HCT116 (cell line): Measurements from ENCODE around the gene CROCC. TPM values are rescaled to one million over a fixed set of nuclear protein-coding genes. Genes with fewer than 3 reads are reported as not detected.
A peak's percentile ranks its signal among the peaks of the same experiment; 100 is the strongest.

ENCODE experiments used
- ATAC-seq: fragments of 200-7000 bp; cut with Tn5 transposase; 2 replicates; pipeline ENCODE4 v1.9.1; 2020; ENCODE audit warnings: mild to moderate bottlenecking, moderate library complexity
- BruUV-seq: library from RNA; stranded (reverse); fragments of 400-500 nt; replicated peaks from 2 replicates; lab custom pipeline; 2021; lab: Mats Ljungman, UMichigan
- CTCF ChIA-PET: fragments of 300-600 bp; sonication (Branson Sonifier 250); formaldehyde crosslinking; loops from one replicate; lab custom pipeline; 2021; ENCODE audit warnings: antibody characterized with exemption; lab: Charles Lee
- POLR2A ChIA-PET: fragments of 300-600, 350-600 bp; sonication (Branson Sonifier 250); formaldehyde crosslinking; loops from one replicate; lab custom pipeline; 2021; ENCODE audit warnings: antibody characterized with exemption; lab: Charles Lee
- RAD21 ChIA-PET, 2 experiments: fragments of 300-600 bp; sonication (Branson Sonifier 250); formaldehyde crosslinking; loops; one replicate each; lab custom pipeline; 2023; ENCODE audit warnings: low total read pairs in 2 of 2; ENCODE audit not compliant: uncharacterized antibody in 2 of 2, unreplicated experiment in 2 of 2, low non-redundant PET in 1 of 2; lab: Charles Lee
- DNase-seq: peaks from one replicate; pipeline ENCODE4 v3.0.0-alpha.2; 2010; ENCODE audit warnings: low read depth, low spot score
- H2AFZ ChIP-seq: fragments of 200-600 bp; shearing (Covaris generic), sonication (generic); 2 replicates; pipeline ENCODE4 v1.6.1; 2017; ENCODE audit warnings: low read depth, mixed run types, mixed read lengths, antibody characterized with exemption, low read length; ENCODE audit not compliant: poor library complexity, severe bottlenecking
- H3K27ac ChIP-seq: 2 replicates; pipeline ENCODE4 v1.5.1; 2012; ENCODE audit warnings: low read depth, low read length
- H3K27me3 ChIP-seq: fragments of 200-600 bp; sonication (generic); 2 replicates; pipeline ENCODE4 v1.6.1; 2016; ENCODE audit warnings: mixed run types, low read length, mixed read lengths; ENCODE audit not compliant: insufficient read depth
- H3K36me3 ChIP-seq, 2 experiments: fragments of 200-500 bp in 1 of 2; fragments of 200-600 bp in 1 of 2; sonication (Bioruptor generic) in 1 of 2; sonication (generic) in 1 of 2; 2 replicates each; pipeline versions ENCODE4 v1.5.1 to v1.6.1; 2014 to 2016; ENCODE audit warnings: low read length in 2 of 2, inconsistent platforms in 1 of 2, mixed read lengths in 1 of 2, mixed run types in 1 of 2; ENCODE audit not compliant: insufficient read depth in 2 of 2, control insufficient read depth in 1 of 2
- H3K4me1 ChIP-seq, 2 experiments: fragments of 200-600 bp in 1 of 2; sonication (generic) in 1 of 2; 2 replicates each; pipeline versions ENCODE4 v1.5.1 to v1.6.1; 2012 to 2017; ENCODE audit warnings: low read length in 2 of 2, inconsistent platforms in 1 of 2, mild to moderate bottlenecking in 1 of 2, mixed read lengths in 1 of 2, mixed run types in 1 of 2, moderate library complexity in 1 of 2; ENCODE audit not compliant: insufficient read depth in 2 of 2, control insufficient read depth in 1 of 2
- H3K4me2 ChIP-seq: fragments of 200-600 bp; sonication (generic); 2 replicates; pipeline ENCODE4 v1.6.1; 2017; ENCODE audit warnings: mixed run types, low read length, mixed read lengths
- H3K4me3 ChIP-seq, 2 experiments: fragments of 200-600 bp in 1 of 2; sonication (generic) in 1 of 2; replicated peaks in 1 of 2; 2 replicates each; pipeline ENCODE4 v1.5.1; 2011 to 2016; ENCODE audit warnings: low read length in 2 of 2, control low read depth in 1 of 2, low read depth in 1 of 2, mild to moderate bottlenecking in 1 of 2, mixed read lengths in 1 of 2, mixed run types in 1 of 2
- H3K79me2 ChIP-seq: fragments of 200-600 bp; sonication (generic); 2 replicates; pipeline ENCODE4 v1.6.1; 2017; ENCODE audit warnings: mild to moderate bottlenecking, mixed run types, low read length, moderate library complexity, mixed read lengths; ENCODE audit not compliant: insufficient read depth
- H3K9ac ChIP-seq: fragments of 200-600 bp; sonication (generic); 2 replicates; pipeline ENCODE4 v1.6.1; 2016; ENCODE audit warnings: low read length, mixed read lengths
- H3K9me2 ChIP-seq: fragments of 200-600 bp; sonication (generic), shearing (Covaris generic); 2 replicates; pipeline ENCODE4 v1.6.1; 2017; ENCODE audit warnings: mixed run types, mild to moderate bottlenecking, moderate library complexity; ENCODE audit not compliant: insufficient read depth
- H3K9me3 ChIP-seq, 2 experiments: fragments of 200-500 bp in 1 of 2; fragments of 200-600 bp in 1 of 2; sonication (Bioruptor generic) in 1 of 2; sonication (generic) in 1 of 2; 2 replicates each; pipeline ENCODE4 v1.6.1; 2014 to 2017; ENCODE audit warnings: low read length in 2 of 2, mixed read lengths in 2 of 2, inconsistent platforms in 1 of 2, low read depth in 1 of 2, mild to moderate bottlenecking in 1 of 2, mixed run types in 1 of 2, moderate library complexity in 1 of 2; ENCODE audit not compliant: control insufficient read depth in 1 of 2, insufficient read depth in 1 of 2
- H4K20me1 ChIP-seq: fragments of 200-600 bp; sonication (generic), shearing (Covaris generic); 2 replicates; pipeline ENCODE4 v1.6.1; 2017; ENCODE audit warnings: mixed run types, mild to moderate bottlenecking, moderate library complexity; ENCODE audit not compliant: insufficient read depth
- EZH2 ChIP-seq: fragments of 200-600 bp; sonication (generic); IDR thresholded peaks from 2 replicates; pipeline ENCODE4 v1.6.1; 2017; ENCODE audit warnings: antibody characterized with exemption, mixed run types
- MAX ChIP-seq: IDR thresholded peaks from 2 replicates; pipeline ENCODE4 v1.6.1; 2012
- POLR2A ChIP-seq: IDR thresholded peaks from 2 replicates; pipeline ENCODE4 v1.7.0; 2011; ENCODE audit warnings: borderline replicate concordance; ENCODE audit not compliant: insufficient read depth, insufficient read length; ENCODE audit errors: extremely low read depth
- POLR2AphosphoS5 ChIP-seq: IDR thresholded peaks from 2 replicates; pipeline ENCODE4 v1.6.1; 2011; ENCODE audit warnings: mild to moderate bottlenecking, low read depth, low read length, moderate library complexity
- RAD21 ChIP-seq: IDR thresholded peaks from 2 replicates; pipeline ENCODE4 v1.6.1; 2012; ENCODE audit warnings: low read depth, mild to moderate bottlenecking
- SIN3A ChIP-seq: IDR thresholded peaks from 2 replicates; pipeline ENCODE4 v1.6.1; 2012; ENCODE audit warnings: low read depth
- SP1 ChIP-seq: IDR thresholded peaks from 2 replicates; pipeline ENCODE4 v1.6.1; 2012; ENCODE audit warnings: low read depth
- SRF ChIP-seq: IDR thresholded peaks from 2 replicates; pipeline ENCODE4 v1.6.1; 2012; ENCODE audit warnings: low read depth
- TCF7L2 ChIP-seq: IDR thresholded peaks from 2 replicates; pipeline ENCODE4 v1.7.0; 2011; ENCODE audit warnings: borderline replicate concordance, inconsistent platforms; ENCODE audit not compliant: insufficient read depth, insufficient read length; ENCODE audit errors: extremely low read depth
- ZNF274 ChIP-seq: fragments of 200-500 bp; sonication (Bioruptor generic); IDR thresholded peaks from 2 replicates; pipeline ENCODE4 v1.6.1; 2014; ENCODE audit warnings: mild to moderate bottlenecking, low read depth, low read length, inconsistent platforms
- intact Hi-C: fragments of 100-400 bp; cut with micrococcal nuclease; formaldehyde crosslinking; loops from 2 replicates; pipeline ENCODE4 v1.10.0; 2022
- total RNA-seq: library from RNA; stranded (reverse); gene quantifications from one replicate; pipeline ENCODE4 v1.2.1, GENCODE V29; 2021; ENCODE audit not compliant: unreplicated experiment
- TF ChIP-seq, protein P1 (sequence below): IDR thresholded peaks from 2 replicates; pipeline ENCODE4 v1.6.1; 2012

CROCC gene
- total RNA-seq, 1 experiment from 2014 or later: 30.1 TPM

GRCh38 chr1:16970132-16970910 lies 48.6 kb downstream of the CROCC start:
- POLR2A ChIA-PET: no interaction called here
- Histone ChIP-seq H3K4me1 (peaks cover 11 to 14% of the 10 kb centered on the region in 2 experiments), H4K20me1 (no peaks in the 10 kb centered on the region), H3K9me3 (no peaks in the 10 kb centered on the region), H3K79me2 (no peaks in the 10 kb centered on the region), H2AFZ (no peak overlapping the region), H3K4me3 (no peak overlapping the region), H3K27ac (no peak overlapping the region), H3K27me3 (no peaks in the 10 kb centered on the region), H3K9me2 (no peaks in the 10 kb centered on the region), H3K9ac (no peak overlapping the region), H3K4me2 (no peak overlapping the region), H3K36me3 (peaks cover 0 to 2% of the 10 kb centered on the region in 2 experiments; a peak in 2 of 4 replicates)
- intact Hi-C loops: no loop called here
- RAD21 ChIA-PET: no interaction called here
- no TSS peak for BruUV-seq
- DNase-seq (no peak), ATAC-seq (no peak)
- TF ChIP-seq, protein P1, sequence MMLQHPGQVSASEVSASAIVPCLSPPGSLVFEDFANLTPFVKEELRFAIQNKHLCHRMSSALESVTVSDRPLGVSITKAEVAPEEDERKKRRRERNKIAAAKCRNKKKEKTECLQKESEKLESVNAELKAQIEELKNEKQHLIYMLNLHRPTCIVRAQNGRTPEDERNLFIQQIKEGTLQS: no peak
- TF ChIP-seq RAD21: no peak
- CTCF ChIA-PET: no interaction called here

- Histone ChIP-seq H3K79me2 (no peaks in the 10 kb centered on the region), H3K9me2 (no peaks in the 10 kb centered on the region), H3K9me3 (no peaks in the 10 kb centered on the region), H4K20me1 (no peaks in the 10 kb centered on the region), H3K4me1 (peaks cover 11 to 14% of the 10 kb centered on the region in 2 experiments), H2AFZ (no peak overlapping the region), H3K9ac (peak overlapping the region; percentile 11; the same call in 1 of the 2 replicates), H3K4me3 (no peak overlapping the region), H3K4me2 (peak overlapping the region; percentile 22; the same call in 1 of the 2 replicates), H3K27me3 (no peaks in the 10 kb centered on the region), H3K36me3 (peaks cover 0 to 2% of the 10 kb centered on the region in 2 experiments; a peak in 2 of 4 replicates), H3K27ac (peak overlapping the region; percentile 59)
- ChIA-PET POLR2A (no interaction called here), RAD21 (no interaction called here), CTCF (interaction anchor here (1.0 kb wide), 1 partner anchor 11 kb away, joined by 3 read pairs; no protein-coding TSS in a partner anchor)
- intact Hi-C loops: no loop called here
- no TSS peak for BruUV-seq
- DNase-seq (peak; percentile 26), ATAC-seq (peak; percentile 85)
- TF ChIP-seq MAX (no peak), EZH2 (no peak), SP1 (no peak), POLR2AphosphoS5 (no peak), TCF7L2 (no peak), POLR2A (no peak), ZNF274 (no peak), SRF (no peak), SIN3A (no peak)
Measured at GRCh38 chr1:16971341-16972188, 49.8 kb downstream of the CROCC start.
